ENCODE measurements around the gene EFS.

Gene EFS

DNA sequence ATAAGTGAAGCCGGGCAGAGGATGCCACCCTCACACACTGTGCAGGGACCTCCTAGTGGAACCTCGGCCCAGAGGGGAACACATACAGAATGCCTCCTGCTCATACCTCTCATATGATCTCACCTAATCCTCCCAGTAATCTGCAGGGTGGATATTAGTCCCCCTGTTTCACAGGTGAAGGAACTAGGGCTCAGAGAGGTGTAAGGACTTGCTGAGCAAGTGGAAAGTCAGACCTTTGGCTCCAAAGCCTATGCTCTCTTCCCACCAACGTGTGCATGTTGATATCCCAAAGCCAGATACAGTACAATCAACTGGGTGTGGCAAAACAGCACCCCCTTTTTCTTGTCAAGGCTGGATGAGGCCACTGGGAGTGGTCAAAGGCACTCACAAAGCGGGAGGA is 38.9 kb upstream of the EFS start:
- TF ChIP-seq TAF1 (IDR thresholded peaks at IDR 0.05; ENCODE audit: borderline replicate concordance, insufficient read depth, low read length) (no peak), SIN3A (IDR thresholded peaks at IDR 0.05; ENCODE audit: borderline replicate concordance, insufficient read depth, low read length) (no peak), FOXP2 (optimal IDR thresholded peaks at IDR 0.05; ENCODE audit: borderline replicate concordance, extremely low read depth, extremely low read length, insufficient read depth) (no peak), POLR2AphosphoS5 (IDR thresholded peaks at IDR 0.05; ENCODE audit: low read depth, low read length) (no peak)
- TF ChIP-seq, protein P1, sequence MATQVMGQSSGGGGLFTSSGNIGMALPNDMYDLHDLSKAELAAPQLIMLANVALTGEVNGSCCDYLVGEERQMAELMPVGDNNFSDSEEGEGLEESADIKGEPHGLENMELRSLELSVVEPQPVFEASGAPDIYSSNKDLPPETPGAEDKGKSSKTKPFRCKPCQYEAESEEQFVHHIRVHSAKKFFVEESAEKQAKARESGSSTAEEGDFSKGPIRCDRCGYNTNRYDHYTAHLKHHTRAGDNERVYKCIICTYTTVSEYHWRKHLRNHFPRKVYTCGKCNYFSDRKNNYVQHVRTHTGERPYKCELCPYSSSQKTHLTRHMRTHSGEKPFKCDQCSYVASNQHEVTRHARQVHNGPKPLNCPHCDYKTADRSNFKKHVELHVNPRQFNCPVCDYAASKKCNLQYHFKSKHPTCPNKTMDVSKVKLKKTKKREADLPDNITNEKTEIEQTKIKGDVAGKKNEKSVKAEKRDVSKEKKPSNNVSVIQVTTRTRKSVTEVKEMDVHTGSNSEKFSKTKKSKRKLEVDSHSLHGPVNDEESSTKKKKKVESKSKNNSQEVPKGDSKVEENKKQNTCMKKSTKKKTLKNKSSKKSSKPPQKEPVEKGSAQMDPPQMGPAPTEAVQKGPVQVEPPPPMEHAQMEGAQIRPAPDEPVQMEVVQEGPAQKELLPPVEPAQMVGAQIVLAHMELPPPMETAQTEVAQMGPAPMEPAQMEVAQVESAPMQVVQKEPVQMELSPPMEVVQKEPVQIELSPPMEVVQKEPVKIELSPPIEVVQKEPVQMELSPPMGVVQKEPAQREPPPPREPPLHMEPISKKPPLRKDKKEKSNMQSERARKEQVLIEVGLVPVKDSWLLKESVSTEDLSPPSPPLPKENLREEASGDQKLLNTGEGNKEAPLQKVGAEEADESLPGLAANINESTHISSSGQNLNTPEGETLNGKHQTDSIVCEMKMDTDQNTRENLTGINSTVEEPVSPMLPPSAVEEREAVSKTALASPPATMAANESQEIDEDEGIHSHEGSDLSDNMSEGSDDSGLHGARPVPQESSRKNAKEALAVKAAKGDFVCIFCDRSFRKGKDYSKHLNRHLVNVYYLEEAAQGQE (IDR thresholded peaks at IDR 0.05; ENCODE audit: insufficient read depth in 1 of 2, low read depth in 2 of 2, low read length in 2 of 2) = no peak

- TF ChIP-seq TAF1 (IDR thresholded peaks at IDR 0.05; ENCODE audit: borderline replicate concordance, insufficient read depth, low read length) = no peak
- no peak for TF ChIP-seq POLR2AphosphoS5 (IDR thresholded peaks at IDR 0.05; ENCODE audit: low read depth, low read length)
- no peak for TF ChIP-seq FOXP2 (optimal IDR thresholded peaks at IDR 0.05; ENCODE audit: borderline replicate concordance, extremely low read depth, extremely low read length, insufficient read depth)
Measured at GRCh38 chr14:23403139-23403438, 38.1 kb upstream of the EFS start.

GRCh38 chr14:23402296-23403138 is 37.5 kb upstream of the EFS start:
- TF ChIP-seq, protein P1 (IDR thresholded peaks at IDR 0.05; ENCODE audit: insufficient read depth in 1 of 2, low read depth in 2 of 2, low read length in 2 of 2) = no peak
- TF ChIP-seq FOXP2 (optimal IDR thresholded peaks at IDR 0.05; ENCODE audit: borderline replicate concordance, extremely low read depth, extremely low read length, insufficient read depth) (no peak), TAF1 (IDR thresholded peaks at IDR 0.05; ENCODE audit: borderline replicate concordance, insufficient read depth, low read length) (no peak), POLR2AphosphoS5 (IDR thresholded peaks at IDR 0.05; ENCODE audit: low read depth, low read length) (no peak), SIN3A (IDR thresholded peaks at IDR 0.05; ENCODE audit: borderline replicate concordance, insufficient read depth, low read length) (no peak)

GRCh38 chr14:23401291-23401690 is 36.3 kb upstream of the EFS start:
- TF ChIP-seq SIN3A (IDR thresholded peaks at IDR 0.05; ENCODE audit: borderline replicate concordance, insufficient read depth, low read length) = no peak
- no peak for TF ChIP-seq TAF1 (IDR thresholded peaks at IDR 0.05; ENCODE audit: borderline replicate concordance, insufficient read depth, low read length)
- no peak for TF ChIP-seq FOXP2 (optimal IDR thresholded peaks at IDR 0.05; ENCODE audit: borderline replicate concordance, extremely low read depth, extremely low read length, insufficient read depth)
- TF ChIP-seq, protein P1 (IDR thresholded peaks at IDR 0.05; ENCODE audit: insufficient read depth in 1 of 2, low read depth in 2 of 2, low read length in 2 of 2) = no peak
- no peak for TF ChIP-seq POLR2AphosphoS5 (IDR thresholded peaks at IDR 0.05; ENCODE audit: low read depth, low read length)

GRCh38 chr14:23399591-23399990 is 34.6 kb upstream of the EFS start:
- TF ChIP-seq SIN3A (IDR thresholded peaks at IDR 0.05; ENCODE audit: borderline replicate concordance, insufficient read depth, low read length) (no peak), TAF1 (IDR thresholded peaks at IDR 0.05; ENCODE audit: borderline replicate concordance, insufficient read depth, low read length) (no peak), POLR2AphosphoS5 (IDR thresholded peaks at IDR 0.05; ENCODE audit: low read depth, low read length) (no peak), FOXP2 (optimal IDR thresholded peaks at IDR 0.05; ENCODE audit: borderline replicate concordance, extremely low read depth, extremely low read length, insufficient read depth) (no peak)
- TF ChIP-seq, protein P1 (IDR thresholded peaks at IDR 0.05; ENCODE audit: insufficient read depth in 1 of 2, low read depth in 2 of 2, low read length in 2 of 2) = no peak
